Heart right ventricle (tissue), 16 donors: ENCODE data around the gene RRAS2. TPM values are rescaled to one million over a fixed set of nuclear protein-coding genes. Genes with fewer than 3 reads are reported as not detected.
"Not testable (repeated sequence)": the region's sequence is repeated elsewhere in the genome, so short reads cannot be mapped to it uniquely, and the experiment has no call there.

ENCODE experiments used
- ATAC-seq, 8 donors: fragments of 200-7000 bp; cut with Tn5 transposase; one replicate each; pipeline ENCODE4 v1.9.1; 2020; ENCODE audit warnings: mild to moderate bottlenecking in 8 of 8, moderate library complexity in 8 of 8, moderate number of reproducible peaks in 1 of 8
- DNase-seq, 2 donors: peaks; one replicate each; pipeline ENCODE4 v3.0.0-alpha.2; 2020
- H3K27ac ChIP-seq, 10 donors: fragments of 200-600 bp; sonication (generic) in 2 of 10; one replicate each; pipeline versions ENCODE4 v1.5.0 to v1.8.0; 2020 to 2022; ENCODE audit warnings: mild to moderate bottlenecking in 3 of 10
- H3K27me3 ChIP-seq, 7 donors: fragments of 200-600 bp; one replicate each; pipeline ENCODE4 v1.8.0; 2021 to 2022; ENCODE audit warnings: mild to moderate bottlenecking in 2 of 7
- H3K36me3 ChIP-seq, 9 donors: fragments of 200-600 bp; sonication (generic) in 1 of 9; one replicate each; pipeline versions ENCODE4 v1.5.0 to v1.8.0; 2020 to 2022; ENCODE audit warnings: mild to moderate bottlenecking in 2 of 9
- H3K4me1 ChIP-seq, 9 donors: fragments of 200-600 bp; sonication (generic) in 1 of 9; one replicate each; pipeline versions ENCODE4 v1.5.0 to v1.8.0; 2020 to 2022; ENCODE audit warnings: mild to moderate bottlenecking in 4 of 9
- H3K4me3 ChIP-seq, 10 donors: fragments of 200-600 bp; sonication (generic) in 2 of 10; one replicate each; pipeline versions ENCODE4 v1.5.0 to v1.8.0; 2020 to 2022; ENCODE audit warnings: mild to moderate bottlenecking in 7 of 10, moderate library complexity in 2 of 10
- H3K9me3 ChIP-seq, 11 donors: fragments of 200-600 bp in 10 of 11; sonication (generic) in 2 of 11; one replicate each; pipeline versions ENCODE4 v1.5.0 to v1.8.0; 2013 to 2022; ENCODE audit warnings: mild to moderate bottlenecking in 2 of 11, control low read depth in 1 of 11, moderate library complexity in 1 of 11
- CTCF ChIP-seq, 9 donors: fragments of 200-600 bp; sonication (generic) in 2 of 9; IDR thresholded peaks; one replicate each; pipeline versions ENCODE4 v1.5.0 to v1.8.0; 2021 to 2022; ENCODE audit warnings: antibody characterized with exemption in 9 of 9, mild to moderate bottlenecking in 5 of 9, moderate library complexity in 1 of 9
- WGBS, 2 donors: extraction: QIAGEN DNeasy Blood & Tissue Kit; methylation state at CpG; one replicate each; pipeline ENCODE4 v1.1.7; 2013; ENCODE audit warnings: inconsistent platforms in 1 of 2; 5-methylcytosine and 5-hydroxymethylcytosine counted together
- intact Hi-C, 10 donors: fragments of 100-400 bp; cut with DNase I; formaldehyde crosslinking; loops; one replicate each; pipeline versions ENCODE4 v1.11.1 to v1.14.2; 2022
- polyA plus RNA-seq, 2 donors: library from polyadenylated mRNA; stranded (reverse); fragments of 200-250 nt; gene quantifications; one replicate each; pipeline ENCODE4 v1.2.3, GENCODE V29; 2013
- total RNA-seq, 10 donors: library from RNA; stranded (reverse); fragmentation: NEBNext Ultra II Directional in 3 of 10; extraction: Animal tissue kit (Norgen Biotek cat#: 25700) in 3 of 10; gene quantifications; one replicate each; pipeline versions ENCODE4 v1.2.1 to v1.2.4, GENCODE V29; 2021 to 2023
- donor health status: Arrhythmogenic right ventricular cardiomyopathy.
- donor health status: ischemic (EF 13 %, LVEDD 7.1; RV severe dilation, severe dysfunction).
- donor health status: healthy with polysubstance abuse.
- donor health status: DM: no; HTN: yes; CAD: no.
- donor health status: DM: no; HTN: no; CAD: no.
- donor health status: ischemic (EF 25% LVEDD 6.9; RV normal size, moderate dysfunction).
- donor health status: ischemic (EF 25% LVEDD 5.7; RV mildly dilated, moderate dysfunction).
- donor health status: healthy.
- donor health status: DM: yes; HTN: yes; CAD: no.
- donor health status: Ischemic cardiomyopathy.
- donor health status: ischemic (EF 35%, LVEDD 5.7; RV mildly dilated, moderate dysfunction).
- donor health status: nonischemic (EF 11% LVEDD 7.7; RV severe dilation, severe dysfunction).
- donor health status: DM: yes; HTN: yes; CAD: no.
- donor health status: PGD.
- donor health status: ischemic (EF 29% LVEDD 5.4; RV normal size, mild dysfunction).
- donor health status: nonischemic (EF 23%, LVEDD 6.1; RV moderate dilation, normal function).

The RRAS2 gene
- total and polyA plus RNA-seq, 12 donors = 20.8 to 142 (median 37.3) TPM

GRCh38 chr11:14359501-14360031, 583 bp upstream of the RRAS2 start:
- Histone ChIP-seq H3K27me3 (peaks cover 0 to 28% (median 0%) of the 10 kb centered on the region in 7 donors), H3K36me3 (no peaks in the 10 kb centered on the region), H3K4me1 (peaks cover 0 to 40% (median 16%) of the 10 kb centered on the region in 9 donors), H3K27ac (peak overlapping the region in 5 of 10 donors; percentile 78 to 91 (median 85)), H3K9me3 (no peaks in the 10 kb centered on the region), H3K4me3 (peak overlapping the region in 9 of 10 donors; percentile 53 to 94 (median 86))
- ATAC-seq = peak in 1 of 8 donors; percentile 6
- no peak for DNase-seq
- intact Hi-C loops = loop anchor here in 2 of 10 donors (10.0 kb wide), 2 partner anchors 55 to 95 kb away; no protein-coding TSS in a partner anchor
- WGBS, 2 donors = 80% methylated on average over 5 of the region's 5 CpGs
- no peak for TF ChIP-seq CTCF (IDR thresholded peaks at IDR 0.05)

GRCh38 chr11:14357881-14358728, 878 bp downstream of the RRAS2 start:
- no peaks in the 10 kb centered on the region for H3K36me3 ChIP-seq
- peak overlapping the region; percentile 53 to 94 (median 84) for H3K4me3 ChIP-seq
- peak; percentile 41 to 54 for DNase-seq
- intact Hi-C loops = loop anchor here in 2 of 10 donors (10.0 kb wide), 2 partner anchors 53 to 97 kb away; no protein-coding TSS in a partner anchor
- peak; percentile 58 to 78 (median 72) for ATAC-seq
- 0% methylated on average over 63 to 73 of the region's 73 CpGs for WGBS, 2 donors
- peak overlapping the region; percentile 46 to 91 (median 84) for H3K27ac ChIP-seq
- no peaks in the 10 kb centered on the region for H3K9me3 ChIP-seq
- peaks cover 0 to 28% (median 0%) of the 10 kb centered on the region in 7 donors for H3K27me3 ChIP-seq
- peaks cover 0 to 28% (median 13%) of the 10 kb centered on the region in 9 donors for H3K4me1 ChIP-seq
- TF ChIP-seq CTCF (IDR thresholded peaks at IDR 0.05) = peak in 1 of 9 donors; percentile 7

- intact Hi-C loops = loop anchor here in 2 of 10 donors (10.0 kb wide), 2 partner anchors 52 to 98 kb away; no protein-coding TSS in a partner anchor
- TF ChIP-seq CTCF (IDR thresholded peaks at IDR 0.05) = no peak
- Histone ChIP-seq H3K27ac (no peak overlapping the region), H3K4me3 (no peak overlapping the region), H3K9me3 (no peaks in the 10 kb centered on the region), H3K4me1 (peaks cover 0 to 25% (median 10%) of the 10 kb centered on the region in 9 donors), H3K36me3 (no peaks in the 10 kb centered on the region), H3K27me3 (peaks cover 0 to 28% (median 0%) of the 10 kb centered on the region in 7 donors)
- ATAC-seq = no peak
- no peak for DNase-seq
- WGBS, 2 donors = 96 to 97% methylated on average over 2 of the region's 2 CpGs
Observed at GRCh38 chr11:14356342-14356741, 2.6 kb downstream of the RRAS2 start.

GRCh38 chr11:14354604-14355003, 4.4 kb downstream of the RRAS2 start:
- peaks cover 0 to 20% (median 0%) of the 10 kb centered on the region in 7 donors for H3K27me3 ChIP-seq

More at GRCh38 chr11:14354604-14355003, 4.4 kb downstream of the RRAS2 start:
- H3K9me3 ChIP-seq, ATAC-seq, H3K4me3 ChIP-seq, DNase-seq, H3K36me3 ChIP-seq, H3K27ac ChIP-seq: not testable (repeated sequence)
- peaks cover 0 to 24% (median 9%) of the 10 kb centered on the region in 9 donors for H3K4me1 ChIP-seq
- intact Hi-C loops = loop anchor here in 2 of 10 donors (10.0 kb wide), 2 partner anchors 50 to 100 kb away; no protein-coding TSS in a partner anchor
- WGBS, 2 donors = 98 to 99% methylated on average over 7 of the region's 7 CpGs
